Stomach (tissue), 4 donors: ENCODE results near the gene HIF1A.

Source experiments
- POLR2A ChIP-seq, 4 donors: fragments of 450-650 bp; IDR thresholded peaks; one replicate each; pipeline ENCODE4 v1.6.1; 2016; ENCODE audit warnings: antibody characterized with exemption in 4 of 4, control low read depth in 2 of 4, mild to moderate bottlenecking in 1 of 4, moderate library complexity in 1 of 4
- TF ChIP-seq, protein P1 (sequence below), 7 experiments: fragments of 450-650 bp in 4 of 7; fragments of 200-600 bp in 3 of 7; sonication (generic) in 3 of 7; IDR thresholded peaks; one replicate each; pipeline ENCODE4 v1.5.1; 2016 to 2019; ENCODE audit warnings: antibody characterized with exemption in 7 of 7, control low read depth in 2 of 7, mild to moderate bottlenecking in 1 of 7

DNA sequence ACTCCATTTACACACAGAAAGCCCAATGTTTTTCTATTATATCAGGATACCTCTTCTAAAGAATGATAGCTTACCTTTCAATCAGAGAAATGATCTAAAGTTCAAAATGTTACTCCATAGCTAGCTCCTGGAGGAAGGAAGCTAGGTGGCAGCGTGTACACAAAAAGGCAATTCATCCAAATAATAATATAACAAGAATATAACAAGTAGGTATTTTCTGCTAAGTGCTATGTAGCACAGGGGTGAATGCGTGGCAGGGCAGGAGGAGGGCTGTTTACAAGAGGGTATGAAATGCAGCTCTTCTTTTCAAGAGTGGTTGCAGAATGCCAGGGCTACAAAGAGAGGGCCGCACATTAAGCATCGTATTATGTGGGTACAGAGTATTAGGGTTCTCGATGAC, 66.2 kb downstream of the HIF1A start:
- TF ChIP-seq POLR2A (IDR thresholded peaks at IDR 0.05), result no peak
- TF ChIP-seq, protein P1, sequence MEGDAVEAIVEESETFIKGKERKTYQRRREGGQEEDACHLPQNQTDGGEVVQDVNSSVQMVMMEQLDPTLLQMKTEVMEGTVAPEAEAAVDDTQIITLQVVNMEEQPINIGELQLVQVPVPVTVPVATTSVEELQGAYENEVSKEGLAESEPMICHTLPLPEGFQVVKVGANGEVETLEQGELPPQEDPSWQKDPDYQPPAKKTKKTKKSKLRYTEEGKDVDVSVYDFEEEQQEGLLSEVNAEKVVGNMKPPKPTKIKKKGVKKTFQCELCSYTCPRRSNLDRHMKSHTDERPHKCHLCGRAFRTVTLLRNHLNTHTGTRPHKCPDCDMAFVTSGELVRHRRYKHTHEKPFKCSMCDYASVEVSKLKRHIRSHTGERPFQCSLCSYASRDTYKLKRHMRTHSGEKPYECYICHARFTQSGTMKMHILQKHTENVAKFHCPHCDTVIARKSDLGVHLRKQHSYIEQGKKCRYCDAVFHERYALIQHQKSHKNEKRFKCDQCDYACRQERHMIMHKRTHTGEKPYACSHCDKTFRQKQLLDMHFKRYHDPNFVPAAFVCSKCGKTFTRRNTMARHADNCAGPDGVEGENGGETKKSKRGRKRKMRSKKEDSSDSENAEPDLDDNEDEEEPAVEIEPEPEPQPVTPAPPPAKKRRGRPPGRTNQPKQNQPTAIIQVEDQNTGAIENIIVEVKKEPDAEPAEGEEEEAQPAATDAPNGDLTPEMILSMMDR (IDR thresholded peaks at IDR 0.05), result no peak
